ENCODE results near the gene NR2F1. TPM values are rescaled to one million over a fixed set of nuclear protein-coding genes. Genes with fewer than 3 reads are reported as not detected.

Gene NR2F1
- total RNA-seq, 4 donors from 2014 or later: 29.4 to 111 (median 37.8) TPM

GRCh38 chr5:93567424-93567823 is 15.6 kb upstream of the NR2F1 start:
- Histone ChIP-seq H3K36me3 (peaks cover 0 to 13% of the 10 kb centered on the region in 2 donors), H3K4me3 (no peak overlapping the region), H3K27ac (no peak overlapping the region), H3K27me3 (peaks cover 9% of the 10 kb centered on the region), H3K9me3 (no peaks in the 10 kb centered on the region), H3K4me1 (peaks cover 0 to 29% (median 0%) of the 10 kb centered on the region in 3 donors)
- no peak for ATAC-seq
- TF ChIP-seq, protein P1, sequence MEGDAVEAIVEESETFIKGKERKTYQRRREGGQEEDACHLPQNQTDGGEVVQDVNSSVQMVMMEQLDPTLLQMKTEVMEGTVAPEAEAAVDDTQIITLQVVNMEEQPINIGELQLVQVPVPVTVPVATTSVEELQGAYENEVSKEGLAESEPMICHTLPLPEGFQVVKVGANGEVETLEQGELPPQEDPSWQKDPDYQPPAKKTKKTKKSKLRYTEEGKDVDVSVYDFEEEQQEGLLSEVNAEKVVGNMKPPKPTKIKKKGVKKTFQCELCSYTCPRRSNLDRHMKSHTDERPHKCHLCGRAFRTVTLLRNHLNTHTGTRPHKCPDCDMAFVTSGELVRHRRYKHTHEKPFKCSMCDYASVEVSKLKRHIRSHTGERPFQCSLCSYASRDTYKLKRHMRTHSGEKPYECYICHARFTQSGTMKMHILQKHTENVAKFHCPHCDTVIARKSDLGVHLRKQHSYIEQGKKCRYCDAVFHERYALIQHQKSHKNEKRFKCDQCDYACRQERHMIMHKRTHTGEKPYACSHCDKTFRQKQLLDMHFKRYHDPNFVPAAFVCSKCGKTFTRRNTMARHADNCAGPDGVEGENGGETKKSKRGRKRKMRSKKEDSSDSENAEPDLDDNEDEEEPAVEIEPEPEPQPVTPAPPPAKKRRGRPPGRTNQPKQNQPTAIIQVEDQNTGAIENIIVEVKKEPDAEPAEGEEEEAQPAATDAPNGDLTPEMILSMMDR (IDR thresholded peaks at IDR 0.05): no peak
- TF ChIP-seq POLR2AphosphoS5 (IDR thresholded peaks at IDR 0.05) (no peak), EP300 (IDR thresholded peaks at IDR 0.05) (no peak), POLR2A (IDR thresholded peaks at IDR 0.05) (no peak)
- 92 to 100% methylated on average over 1 of the region's 1 CpG for WGBS, 2 donors (ENCODE audit: low coverage in 1 of 2)

DNA sequence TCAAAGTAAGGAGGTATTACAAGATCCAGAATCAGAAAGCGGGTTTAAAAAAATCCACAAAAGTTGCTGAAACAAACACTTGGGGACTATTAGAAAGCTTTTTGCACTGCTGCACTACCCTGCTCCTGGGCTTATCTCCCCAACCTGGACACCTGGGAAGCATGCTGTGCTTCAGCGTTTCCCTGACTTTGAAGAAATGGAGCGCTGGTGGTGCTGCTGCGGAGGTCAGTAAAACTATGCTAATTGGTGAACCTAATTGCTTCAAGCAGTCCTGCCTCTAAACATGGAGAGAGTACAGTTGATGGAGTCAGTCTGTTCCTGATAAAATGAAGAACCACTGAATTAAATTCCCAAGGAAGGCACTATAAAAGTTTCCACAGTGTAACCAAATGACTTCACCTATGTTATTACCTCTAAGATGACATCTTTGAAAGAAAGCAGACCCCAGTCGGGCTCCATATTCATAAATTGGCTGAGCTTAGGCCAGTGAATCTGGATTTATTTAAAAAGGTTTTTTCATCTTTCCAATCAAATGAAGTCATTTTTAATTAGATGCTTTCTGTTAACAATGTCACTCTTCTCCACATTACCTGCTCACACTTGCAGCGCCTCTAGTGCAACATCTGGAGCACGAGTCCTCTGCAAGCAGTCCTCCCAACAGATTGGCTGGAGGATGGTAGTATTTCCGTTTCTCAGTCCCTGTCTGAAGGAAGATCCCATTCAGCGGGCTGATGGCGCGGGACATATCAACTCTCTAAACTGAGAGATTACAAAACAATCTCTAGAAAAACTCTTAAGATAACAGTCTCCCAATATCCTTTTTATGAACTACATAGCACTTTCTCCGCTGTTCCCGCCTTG is 13.5 kb upstream of the NR2F1 start:
- Histone ChIP-seq H3K36me3 (peaks cover 0 to 6% of the 10 kb centered on the region in 2 donors), H3K4me1 (peaks cover 0 to 35% (median 0%) of the 10 kb centered on the region in 3 donors), H3K27ac (no peak overlapping the region), H3K9me3 (no peaks in the 10 kb centered on the region), H3K27me3 (peaks cover 9% of the 10 kb centered on the region), H3K4me3 (no peak overlapping the region)
- 68 to 85% methylated on average over 6 to 12 of the region's 13 CpGs for WGBS, 2 donors (ENCODE audit: low coverage in 1 of 2)
- TF ChIP-seq, protein P1 (IDR thresholded peaks at IDR 0.05): no peak
- no peak for TF ChIP-seq POLR2AphosphoS5 (IDR thresholded peaks at IDR 0.05)
- TF ChIP-seq POLR2A (IDR thresholded peaks at IDR 0.05): no peak
- no peak for TF ChIP-seq EP300 (IDR thresholded peaks at IDR 0.05)
- ATAC-seq: no peak

DNA sequence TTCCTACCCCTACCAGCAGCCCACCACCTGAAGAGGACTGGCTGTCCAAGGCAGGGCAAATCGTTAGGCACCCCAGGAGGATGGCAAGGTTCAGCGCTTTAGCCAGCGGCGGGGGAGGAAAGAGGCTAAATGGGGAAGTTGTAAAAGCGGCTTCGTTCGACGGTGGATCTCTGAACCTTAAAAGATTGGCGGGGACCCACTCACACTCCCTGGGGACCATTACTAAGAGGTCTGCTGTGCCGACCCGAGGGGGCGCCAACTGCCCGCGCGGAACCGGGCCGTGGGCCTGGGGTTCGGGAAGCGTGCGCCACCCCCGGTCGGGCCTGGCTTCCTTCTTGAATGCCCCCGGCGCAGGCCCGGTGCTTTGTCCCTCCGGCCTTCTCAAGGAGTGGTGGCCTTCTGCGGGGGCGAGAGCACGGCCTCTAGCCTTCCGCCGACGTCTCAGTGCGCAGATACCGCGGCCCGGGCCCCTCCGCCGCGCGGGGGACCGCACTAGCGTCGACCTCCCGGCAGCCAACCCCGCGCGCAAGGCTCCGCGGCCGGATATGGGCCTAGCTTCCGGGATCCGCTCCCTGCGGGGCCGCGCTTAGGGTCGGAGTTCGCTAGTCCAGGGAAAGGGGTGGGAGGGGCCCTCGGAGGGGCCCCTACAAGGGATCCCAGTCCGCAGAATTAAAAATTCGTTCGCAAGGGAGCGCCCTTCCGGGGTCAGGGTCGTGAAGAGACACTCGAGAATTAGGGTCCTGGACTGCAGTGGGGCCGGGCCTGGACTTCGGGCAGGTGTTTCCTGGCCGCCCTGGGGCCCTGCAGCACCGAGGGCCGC is 12.5 kb upstream of the NR2F1 start:
- peaks cover 0 to 37% (median 3%) of the 10 kb centered on the region in 3 donors for H3K4me1 ChIP-seq
- H3K27ac ChIP-seq: no peak overlapping the region
- ATAC-seq: no peak
- peak overlapping the region in 1 of 2 donors; percentile 24 for H3K4me3 ChIP-seq
- H3K27me3 ChIP-seq: peaks cover 9% of the 10 kb centered on the region
- peaks cover 0 to 6% of the 10 kb centered on the region in 2 donors for H3K36me3 ChIP-seq
- TF ChIP-seq POLR2AphosphoS5 (IDR thresholded peaks at IDR 0.05) (no peak), EP300 (IDR thresholded peaks at IDR 0.05) (no peak), POLR2A (IDR thresholded peaks at IDR 0.05) (no peak)
- TF ChIP-seq, protein P1 (IDR thresholded peaks at IDR 0.05): no peak
- WGBS, 2 donors (ENCODE audit: low coverage in 1 of 2): 52% methylated on average over 24 of the region's 70 CpGs; no CpG with 5 or more reads in 1 of the 2 donors
- H3K9me3 ChIP-seq: no peaks in the 10 kb centered on the region

DNA sequence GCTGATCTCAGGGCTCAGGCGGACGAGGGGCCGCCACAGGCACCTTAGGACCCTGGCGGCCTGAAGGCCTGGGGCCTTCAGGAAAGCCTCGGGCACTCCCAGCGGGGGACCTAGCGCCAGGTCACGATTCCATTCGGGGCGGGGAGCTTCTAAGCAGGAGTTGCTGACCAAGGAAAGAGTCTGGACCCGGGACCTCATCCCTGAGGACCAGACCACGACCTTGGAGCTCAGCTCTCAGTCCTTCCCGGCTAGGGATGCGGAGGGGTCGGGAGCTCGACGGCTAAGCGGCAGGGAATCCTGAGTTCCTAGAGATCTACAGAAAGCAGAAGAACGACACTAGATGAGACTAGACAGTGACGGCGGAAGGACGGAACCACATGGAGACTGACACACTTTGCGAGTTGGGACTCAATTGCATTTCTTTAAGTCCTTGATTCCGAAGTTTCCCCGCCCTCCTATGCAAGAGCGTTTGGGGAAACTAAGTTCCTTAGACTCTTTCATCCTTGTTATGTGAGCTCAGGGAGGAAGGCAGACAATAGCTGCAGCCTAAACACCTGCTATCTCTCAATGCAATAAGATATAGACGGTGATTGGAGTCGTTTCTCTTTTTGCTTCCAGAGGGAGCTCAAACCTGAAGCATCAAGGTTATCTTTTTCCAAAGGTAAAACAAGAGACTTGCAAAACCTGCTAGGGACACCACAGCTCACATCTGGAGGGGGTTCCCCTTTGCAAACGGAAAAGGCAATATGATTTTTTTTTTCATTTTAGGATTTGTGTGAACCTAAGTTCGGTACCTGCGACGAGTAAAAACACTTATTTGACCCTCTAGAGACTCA is 11.7 kb upstream of the NR2F1 start:
- Histone ChIP-seq H3K4me1 (peaks cover 0 to 46% (median 3%) of the 10 kb centered on the region in 3 donors), H3K27me3 (peaks cover 9% of the 10 kb centered on the region), H3K36me3 (peaks cover 0 to 6% of the 10 kb centered on the region in 2 donors), H3K4me3 (no peak overlapping the region), H3K9me3 (no peaks in the 10 kb centered on the region), H3K27ac (no peak overlapping the region)
- TF ChIP-seq POLR2A (IDR thresholded peaks at IDR 0.05) (no peak), POLR2AphosphoS5 (IDR thresholded peaks at IDR 0.05) (no peak), EP300 (IDR thresholded peaks at IDR 0.05) (no peak)
- TF ChIP-seq, protein P1 (IDR thresholded peaks at IDR 0.05): no peak
- WGBS, 2 donors (ENCODE audit: low coverage in 1 of 2): 69 to 77% methylated on average over 10 to 17 of the region's 32 CpGs
- ATAC-seq: no peak

Data from gastroesophageal sphincter (tissue), 4 donors.